IMR-90 (cell line): ENCODE results near the gene RHOT2. TPM values are rescaled to one million over a fixed set of nuclear protein-coding genes. Genes with fewer than 3 reads are reported as not detected.

Source experiments
- ATAC-seq: fragments of 200-7000 bp; cut with Tn5 transposase; 2 replicates; pipeline ENCODE4 v1.9.1; 2020; ENCODE audit warnings: low read depth, mild to moderate bottlenecking, moderate library complexity
- BruUV-seq: library from RNA; stranded (reverse); fragments of 400-500 nt; replicated peaks from 2 replicates; lab custom pipeline; 2021; lab: Mats Ljungman, UMichigan
- CTCF ChIA-PET: fragments of 300-600 bp; formaldehyde crosslinking; extraction: SDS; loops from one replicate; lab custom pipeline; 2021; ENCODE audit warnings: antibody characterized with exemption; lab: Yijun Ruan, JAX
- POLR2A ChIA-PET: fragments of 300-600 bp; sonication (Branson Sonifier 250); formaldehyde crosslinking; loops from one replicate; lab custom pipeline; 2022; ENCODE audit warnings: antibody characterized with exemption; ENCODE audit not compliant: unreplicated experiment; lab: Charles Lee
- DNase-seq: peaks from one replicate; pipeline ENCODE4 v3.0.0; 2013
- H2AFZ ChIP-seq: replicated peaks from 2 replicates; pipeline ENCODE3; 2013; ENCODE audit warnings: low read length, mild to moderate bottlenecking; ENCODE audit not compliant: poor library complexity
- H2AK5ac ChIP-seq: 2 replicates; pipeline ENCODE4 v1.6.1; 2013; ENCODE audit warnings: low read depth, low read length, inconsistent platforms
- H2AK9ac ChIP-seq: replicated peaks from 2 replicates; pipeline ENCODE3; 2013; ENCODE audit warnings: mild to moderate bottlenecking, low read depth, low read length, moderate library complexity; ENCODE audit not compliant: poor library complexity
- H2BK120ac ChIP-seq: 2 replicates; pipeline ENCODE4 v1.6.1; 2013; ENCODE audit warnings: low read depth, low read length, inconsistent platforms
- H2BK15ac ChIP-seq: 3 replicates; pipeline ENCODE4 v1.6.1; 2013; ENCODE audit warnings: low read depth, low read length, inconsistent platforms
- H2BK20ac ChIP-seq: 2 replicates; pipeline ENCODE4 v1.6.1; 2013; ENCODE audit warnings: low read depth, mild to moderate bottlenecking, inconsistent platforms, low read length, moderate library complexity
- H2BK5ac ChIP-seq: 2 replicates; pipeline ENCODE4 v1.6.1; 2013; ENCODE audit warnings: mild to moderate bottlenecking, low read depth, low read length, inconsistent platforms; ENCODE audit not compliant: poor library complexity, severe bottlenecking
- H3K14ac ChIP-seq: replicated peaks from 2 replicates; pipeline ENCODE4 v1.6.1; 2013; ENCODE audit warnings: low read depth, low read length, inconsistent platforms
- H3K18ac ChIP-seq: 2 replicates; pipeline ENCODE4 v1.6.1; 2013; ENCODE audit warnings: low read depth, low read length, control low read depth
- H3K23ac ChIP-seq: 2 replicates; pipeline ENCODE4 v1.6.1; 2013; ENCODE audit warnings: low read depth, low read length, inconsistent platforms
- H3K27ac ChIP-seq: 2 replicates; pipeline ENCODE4 v1.5.1; 2013; ENCODE audit warnings: mild to moderate bottlenecking, control low read depth, low read length; ENCODE audit not compliant: insufficient read depth
- H3K27me3 ChIP-seq: 2 replicates; pipeline ENCODE4 v1.6.1; 2013; ENCODE audit warnings: low read length; ENCODE audit not compliant: control insufficient read depth, insufficient read depth
- H3K36me3 ChIP-seq: 2 replicates; pipeline ENCODE4 v1.6.1; 2013; ENCODE audit warnings: low read length, mixed read lengths; ENCODE audit not compliant: control insufficient read depth, insufficient read depth
- H3K4ac ChIP-seq: 2 replicates; pipeline ENCODE4 v1.6.1; 2013; ENCODE audit warnings: low read depth, low read length, inconsistent platforms
- H3K4me1 ChIP-seq: 2 replicates; pipeline ENCODE4 v1.6.1; 2013; ENCODE audit warnings: low read length, mixed read lengths; ENCODE audit not compliant: control insufficient read depth, insufficient read depth
- H3K4me2 ChIP-seq: 2 replicates; pipeline ENCODE4 v1.6.1; 2013; ENCODE audit warnings: low read depth, mild to moderate bottlenecking, control low read depth, low read length, moderate library complexity
- H3K4me3 ChIP-seq: 2 replicates; pipeline ENCODE4 v1.5.1; 2013; ENCODE audit warnings: low read depth, mild to moderate bottlenecking, control low read depth, low read length, moderate library complexity; ENCODE audit not compliant: insufficient read depth
- H3K56ac ChIP-seq: 2 replicates; pipeline ENCODE4 v1.6.1; 2013; ENCODE audit warnings: low read length, inconsistent platforms; ENCODE audit not compliant: insufficient read depth; ENCODE audit errors: extremely low read depth
- H3K79me1 ChIP-seq, 2 experiments: 2 replicates each; pipeline ENCODE4 v1.6.1; 2013; ENCODE audit warnings: low read length in 2 of 2, inconsistent platforms in 1 of 2, low read depth in 1 of 2
- H3K9ac ChIP-seq: 2 replicates; pipeline ENCODE4 v1.6.1; 2013; ENCODE audit warnings: low read depth, low read length, control low read depth
- H3K9me1 ChIP-seq: 2 replicates; pipeline ENCODE4 v1.6.1; 2013; ENCODE audit warnings: low read length, inconsistent platforms; ENCODE audit not compliant: insufficient read depth
- H3K9me3 ChIP-seq: 2 replicates; pipeline ENCODE4 v1.6.1; 2013; ENCODE audit warnings: low read length; ENCODE audit not compliant: control insufficient read depth, insufficient read depth
- H4K20me1 ChIP-seq: 2 replicates; pipeline ENCODE4 v1.6.1; 2013; ENCODE audit warnings: low read length, inconsistent platforms; ENCODE audit not compliant: insufficient read depth
- H4K5ac ChIP-seq: 2 replicates; pipeline ENCODE4 v1.6.1; 2013; ENCODE audit warnings: mild to moderate bottlenecking, low read depth, low read length, control low read depth
- H4K8ac ChIP-seq, 2 experiments: 2 replicates each; pipeline ENCODE4 v1.6.1; 2013; ENCODE audit warnings: low read depth in 2 of 2, low read length in 2 of 2, control low read depth in 1 of 2, inconsistent platforms in 1 of 2
- H4K91ac ChIP-seq: 2 replicates; pipeline ENCODE4 v1.6.1; 2013; ENCODE audit warnings: low read depth, low read length, inconsistent platforms; ENCODE audit not compliant: insufficient read depth
- BHLHE40 ChIP-seq: fragments of 150-350 bp; IDR thresholded peaks from 2 replicates; pipeline ENCODE4 v1.6.1; 2016; ENCODE audit warnings: mild to moderate bottlenecking, low read depth, low read length
- CEBPB ChIP-seq: IDR thresholded peaks from 2 replicates; pipeline ENCODE4 v1.6.1; 2012; ENCODE audit warnings: low read depth, low read length, improper control_type of control experiment
- ELK1 ChIP-seq: fragments of 150-350 bp; IDR thresholded peaks from 2 replicates; pipeline ENCODE4 v1.6.1; 2016; ENCODE audit warnings: low read depth, mild to moderate bottlenecking, low read length, moderate library complexity, borderline replicate concordance
- FOS ChIP-seq: fragments of 150-350 bp; IDR thresholded peaks from 2 replicates; pipeline ENCODE4 v1.6.1; 2016; ENCODE audit warnings: low read depth, low read length
- MAFK ChIP-seq: IDR thresholded peaks from 2 replicates; pipeline ENCODE4 v1.6.1; 2012; ENCODE audit warnings: low read depth, low read length, improper control_type of control experiment
- MXI1 ChIP-seq: IDR thresholded peaks from 2 replicates; pipeline ENCODE4 v1.6.1; 2012; ENCODE audit warnings: low read depth, mild to moderate bottlenecking, low read length, moderate library complexity, borderline replicate concordance
- NFE2L2 ChIP-seq: fragments of 150-350 bp; IDR thresholded peaks from 2 replicates; pipeline ENCODE4 v1.6.1; 2016; ENCODE audit warnings: low read depth, mild to moderate bottlenecking, low read length
- POLR2A ChIP-seq: IDR thresholded peaks from 2 replicates; pipeline ENCODE4 v1.6.1; 2012; ENCODE audit warnings: mild to moderate bottlenecking, low read depth, low read length
- RAD21 ChIP-seq: IDR thresholded peaks from 2 replicates; pipeline ENCODE4 v1.6.1; 2012; ENCODE audit warnings: low read length, improper control_type of control experiment
- RCOR1 ChIP-seq: IDR thresholded peaks from 2 replicates; pipeline ENCODE4 v1.6.1; 2012; ENCODE audit warnings: mild to moderate bottlenecking, low read length, improper control_type of control experiment; ENCODE audit not compliant: insufficient replicate concordance
- RFX5 ChIP-seq: IDR thresholded peaks from 2 replicates; pipeline ENCODE4 v1.8.0; 2012; ENCODE audit warnings: low read depth, mild to moderate bottlenecking, low read length, moderate library complexity
- USF2 ChIP-seq: fragments of 150-350 bp; IDR thresholded peaks from 2 replicates; pipeline ENCODE4 v1.6.1; 2017; ENCODE audit warnings: mild to moderate bottlenecking, antibody characterized with exemption, low read length, low read depth
- WGBS, 2 experiments: methylation state at CpG; one replicate each; pipeline versions ENCODE4 v1.1.5 to v1.1.7; 2013; ENCODE audit warnings: missing lambda C conversion rate in 2 of 2; ENCODE audit not compliant: insufficient read length in 1 of 2; ENCODE audit errors: extremely low coverage in 2 of 2; 5-methylcytosine and 5-hydroxymethylcytosine counted together
- dilution Hi-C: fragments of 300-500 bp; cut with HindIII; formaldehyde crosslinking; loops from one replicate; pipeline ENCODE4 v1.14.3; 2018; ENCODE audit warnings: low sequenced_read_pairs; ENCODE audit not compliant: unreplicated experiment
- in situ Hi-C: fragments of 300-500 bp; cut with MboI; formaldehyde crosslinking; loops from 3 replicates; pipeline ENCODE4 v1.14.3; 2019; ENCODE audit warnings: low sequenced_read_pairs, inconsistent platforms, mixed read lengths
- intact Hi-C: fragments of 100-400 bp; cut with micrococcal nuclease; formaldehyde crosslinking; loops from 2 replicates; pipeline ENCODE4 v1.10.0; 2022
- polyA plus RNA-seq, 3 experiments: library from polyadenylated mRNA; depleted of rRNA; stranded (reverse); fragments of >200 nt; gene quantifications; 2 replicates each; pipeline ENCODE4 v1.2.3, GENCODE V29; 2012; ENCODE audit warnings: low replicate concordance in 1 of 3
- total RNA-seq: library from RNA; depleted of rRNA; stranded (reverse); fragments of >200 nt; gene quantifications from 2 replicates; pipeline ENCODE4 v1.2.3, GENCODE V29; 2012

The RHOT2 gene
- total and polyA plus RNA-seq, 2 of the 4 experiments (the other 2 are of a cell fraction), result 20.3 to 181 TPM

GRCh38 chr16:629185-629832, 38.6 kb upstream of the RHOT2 start:
- Histone ChIP-seq H2BK5ac (no peak overlapping the region), H4K91ac (no peak overlapping the region; the same call in 1 of the 2 replicates), H3K56ac (no peak overlapping the region), H3K27me3 (no peaks in the 10 kb centered on the region), H3K79me1 (peaks cover 6 to 29% of the 10 kb centered on the region in 2 experiments; a peak in 2 of 4 replicates), H3K9ac (no peak overlapping the region), H4K8ac (no peak overlapping the region), H4K20me1 (0 out of 2 replicates have a peak, but pooled peaks cover 3% of the 10 kb centered on the region), H3K9me1 (no peaks in the 10 kb centered on the region; the same call in 1 of the 2 replicates), H3K4me3 (no peak overlapping the region), H3K23ac (no peak overlapping the region), H2BK120ac (no peak overlapping the region), H3K14ac (no peak overlapping the region), H2AFZ (no peak overlapping the region), H3K27ac (no peak overlapping the region), H3K4ac (no peak overlapping the region; the same call in 1 of the 2 replicates), H3K4me2 (no peak overlapping the region), H3K9me3 (no peaks in the 10 kb centered on the region), H2BK20ac (no peak overlapping the region), H2AK5ac (no peak overlapping the region), H2BK15ac (no peak overlapping the region), H2AK9ac (peak overlapping the region; percentile 71), H3K18ac (no peak overlapping the region), H3K36me3 (peaks cover 18% of the 10 kb centered on the region; the same call in 1 of the 2 replicates), H3K4me1 (peaks cover 25% of the 10 kb centered on the region), H4K5ac (no peak overlapping the region)
- intact Hi-C loops, result no loop called here
- in situ Hi-C loops, result no loop called here
- TF ChIP-seq MAFK (no peak), RCOR1 (no peak), CEBPB (no peak), RAD21 (no peak), MXI1 (no peak), ELK1 (no peak), POLR2A (no peak), NFE2L2 (no peak), BHLHE40 (no peak), RFX5 (no peak), FOS (no peak), USF2 (no peak)
- CTCF ChIA-PET, result no interaction called here
- POLR2A ChIA-PET, result no interaction called here
- no peak for DNase-seq
- no TSS peak for BruUV-seq
- no peak for ATAC-seq
- dilution Hi-C loops, result no loop called here
- WGBS, 2 experiments, result 64% methylated on average over 14 of the region's 29 CpGs; no CpG with 5 or more reads in 1 of the 2 experiments
